ENCODE measurements around the gene DOK4. TPM values are rescaled to one million over a fixed set of nuclear protein-coding genes. Genes with fewer than 3 reads are reported as not detected.

Gene DOK4
- polyA plus RNA-seq (2012; ENCODE audit: insufficient read depth, insufficient read length) = 3.6 TPM

GRCh38 chr16:57485916-57486857 is at the start of gene DOK4:
TSS of gene DOK4 (minus strand) at chr16:57486493. CDS start at chr16:57479507, 6,986 bp downstream.
- no peak for DNase-seq (ENCODE audit: low read depth, low spot score)
- H3K4me3 ChIP-seq (ENCODE audit: low read length) = peak within 1 kb of the TSS; percentile 56

GRCh38 chr16:57535680-57536305 is 49.5 kb upstream of the DOK4 start:
- peak overlapping the region; percentile 66 for H3K4me3 ChIP-seq (ENCODE audit: low read length)
- DNase-seq (ENCODE audit: low read depth, low spot score) = peak; percentile 80

- no peak for DNase-seq (ENCODE audit: low read depth, low spot score)
- H3K4me3 ChIP-seq (ENCODE audit: low read length) = peak overlapping the region; percentile 63
Observed at GRCh38 chr16:57534881-57535658, 48.8 kb upstream of the DOK4 start.

- no peak overlapping the region for H3K4me3 ChIP-seq (ENCODE audit: low read length)
Observed at GRCh38 chr16:57534337-57534880, 48.1 kb upstream of the DOK4 start.

GRCh38 chr16:57533431-57534336 is 47.4 kb upstream of the DOK4 start:
- no peak overlapping the region; the same call in 1 of the 2 replicates for H3K4me3 ChIP-seq (ENCODE audit: low read length)
- DNase-seq (ENCODE audit: low read depth, low spot score) = peak; percentile 81

More at GRCh38 chr16:57534337-57534880, 48.1 kb upstream of the DOK4 start:
- DNase-seq (ENCODE audit: low read depth, low spot score) = no peak

- DNase-seq (ENCODE audit: low read depth, low spot score) = no peak
- H3K4me3 ChIP-seq (ENCODE audit: low read length) = no peak overlapping the region
Observed at GRCh38 chr16:57532266-57532625, 46.0 kb upstream of the DOK4 start.

- H3K4me3 ChIP-seq (ENCODE audit: low read length) = no peak overlapping the region
- no peak for DNase-seq (ENCODE audit: low read depth, low spot score)
Observed at GRCh38 chr16:57531635-57532265, 45.5 kb upstream of the DOK4 start.

- H3K4me3 ChIP-seq (ENCODE audit: low read length) = no peak overlapping the region
- DNase-seq (ENCODE audit: low read depth, low spot score) = no peak
Observed at GRCh38 chr16:57531253-57531575, 44.9 kb upstream of the DOK4 start.

GRCh38 chr16:57530522-57531252 is 44.4 kb upstream of the DOK4 start:
- DNase-seq (ENCODE audit: low read depth, low spot score) = no peak
- H3K4me3 ChIP-seq (ENCODE audit: low read length) = no peak overlapping the region

GRCh38 chr16:57530104-57530521 is 43.8 kb upstream of the DOK4 start:
- DNase-seq (ENCODE audit: low read depth, low spot score) = no peak
- H3K4me3 ChIP-seq (ENCODE audit: low read length) = no peak overlapping the region

GRCh38 chr16:57529391-57530103 is 43.3 kb upstream of the DOK4 start:
- H3K4me3 ChIP-seq (ENCODE audit: low read length) = no peak overlapping the region
- DNase-seq (ENCODE audit: low read depth, low spot score) = no peak

GRCh38 chr16:57528499-57529390 is 42.5 kb upstream of the DOK4 start:
- DNase-seq (ENCODE audit: low read depth, low spot score) = no peak

GRCh38 chr16:57527610-57528360 is 41.5 kb upstream of the DOK4 start:
- DNase-seq (ENCODE audit: low read depth, low spot score) = no peak
- H3K4me3 ChIP-seq (ENCODE audit: low read length) = no peak overlapping the region

More at GRCh38 chr16:57528499-57529390, 42.5 kb upstream of the DOK4 start:
- H3K4me3 ChIP-seq (ENCODE audit: low read length) = no peak overlapping the region

GRCh38 chr16:57527027-57527426 is 40.7 kb upstream of the DOK4 start:
- no peak overlapping the region for H3K4me3 ChIP-seq (ENCODE audit: low read length)
- no peak for DNase-seq (ENCODE audit: low read depth, low spot score)

GRCh38 chr16:57526498-57526897 is 40.2 kb upstream of the DOK4 start:
- DNase-seq (ENCODE audit: low read depth, low spot score) = no peak

More at GRCh38 chr16:57526498-57526897, 40.2 kb upstream of the DOK4 start:
- H3K4me3 ChIP-seq (ENCODE audit: low read length) = no peak overlapping the region
